Small intestine (tissue), 7 donors: Measurements from ENCODE around the gene CNBP. TPM values are rescaled to one million over a fixed set of nuclear protein-coding genes. Genes with fewer than 3 reads are reported as not detected.
"Not testable (repeated sequence)": the region's sequence is repeated elsewhere in the genome, so short reads cannot be mapped to it uniquely, and the experiment has no call there.

Experiments used
- DNase-seq, 2 donors: peaks; one replicate each; pipeline versions ENCODE4 v3.0.0 to v3.0.0-alpha.2; 2013
- FAIRE-seq: peaks from 2 replicates; lab custom pipeline; 2012; peaks lifted over from hg19 to GRCh38; lab: Jason Lieb, UNC
- H3K27ac ChIP-seq, 3 donors: one replicate each; pipeline ENCODE4 v1.5.1; 2013; ENCODE audit warnings: low read length in 2 of 3, mild to moderate bottlenecking in 2 of 3, control low read depth in 1 of 3, inconsistent platforms in 1 of 3, low read depth in 1 of 3, moderate library complexity in 1 of 3
- H3K27me3 ChIP-seq, 3 donors: one replicate each; pipeline ENCODE4 v1.6.1; 2013; ENCODE audit warnings: low read length in 3 of 3, inconsistent platforms in 1 of 3; ENCODE audit not compliant: control insufficient read depth in 3 of 3, insufficient read depth in 3 of 3
- H3K36me3 ChIP-seq, 3 donors: one replicate each; pipeline ENCODE4 v1.6.1; 2013; ENCODE audit warnings: low read length in 3 of 3, inconsistent platforms in 1 of 3, low read depth in 1 of 3, mild to moderate bottlenecking in 1 of 3, moderate library complexity in 1 of 3; ENCODE audit not compliant: control insufficient read depth in 3 of 3, insufficient read depth in 2 of 3
- H3K4me1 ChIP-seq, 3 donors: one replicate each; pipeline ENCODE4 v1.6.1; 2013; ENCODE audit warnings: low read length in 2 of 3, inconsistent platforms in 1 of 3, low read depth in 1 of 3, mild to moderate bottlenecking in 1 of 3, moderate library complexity in 1 of 3; ENCODE audit not compliant: control insufficient read depth in 3 of 3, insufficient read depth in 2 of 3
- H3K4me3 ChIP-seq, 3 donors: one replicate each; pipeline ENCODE4 v1.5.1; 2013; ENCODE audit warnings: low read length in 3 of 3, control low read depth in 1 of 3, inconsistent platforms in 1 of 3, low read depth in 1 of 3, mild to moderate bottlenecking in 1 of 3, moderate library complexity in 1 of 3
- H3K9me3 ChIP-seq, 2 donors: one replicate each; pipeline ENCODE4 v1.6.1; 2013; ENCODE audit warnings: low read depth in 1 of 2, low read length in 1 of 2; ENCODE audit not compliant: control insufficient read depth in 2 of 2, insufficient read depth in 1 of 2
- WGBS, 3 donors: extraction: QIAGEN DNeasy Blood & Tissue Kit; methylation state at CpG; one replicate each; pipeline ENCODE4 v1.1.7; 2013; 5-methylcytosine and 5-hydroxymethylcytosine counted together
- polyA plus RNA-seq, 4 donors: library from polyadenylated mRNA; stranded (reverse) in 3 of 4; unstranded in 1 of 4; fragments of 200-250 nt in 3 of 4; fragments of 120-200 nt in 1 of 4; gene quantifications; one replicate each; pipeline versions ENCODE4 v1.2.1 to v1.2.3, GENCODE V29; 2013
- donor health status: healthy with polysubstance abuse.
- donor health status: control.
- donor health status: control.
- donor health status: Bipolar disorder and iron deficiency.
- donor health status: healthy.

CNBP gene
- polyA plus RNA-seq, 4 donors = 256 to 424 (median 325) TPM

DNA sequence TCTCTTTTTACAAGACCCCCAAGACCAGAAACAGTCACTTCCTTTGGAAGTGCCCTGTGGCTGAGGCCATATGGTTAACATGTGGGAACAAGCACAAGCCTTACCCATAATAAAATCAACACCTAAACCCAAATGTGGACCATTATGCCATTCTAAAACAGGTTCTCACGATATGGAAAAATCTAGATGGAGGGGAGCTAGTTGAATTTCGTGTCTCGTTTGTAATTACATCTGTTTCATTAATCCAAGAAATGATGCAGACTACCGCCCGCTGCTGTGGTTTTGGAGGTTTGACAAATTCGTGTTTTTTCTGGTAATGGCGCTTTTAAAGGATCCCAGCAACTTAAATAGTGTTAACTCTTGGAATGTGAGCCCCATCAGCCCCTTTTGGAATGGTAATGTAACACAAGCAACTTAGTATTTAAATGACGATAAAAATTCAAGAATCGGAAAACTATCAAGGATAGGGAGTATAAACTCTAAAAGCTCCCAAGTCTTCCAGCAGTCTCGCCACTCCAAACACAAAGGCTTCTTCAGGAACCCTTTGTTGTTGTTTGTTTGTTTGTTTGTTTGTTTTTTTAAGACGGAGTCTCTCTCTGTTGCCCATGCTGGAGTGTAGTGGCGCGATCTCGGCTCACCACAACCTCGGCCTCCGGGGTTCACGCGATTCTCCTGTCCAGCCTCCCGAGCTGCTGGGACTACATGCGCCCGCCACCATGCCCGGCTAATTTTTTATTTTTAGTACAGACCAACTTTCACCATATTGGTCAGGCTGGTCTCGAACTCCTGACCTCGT lies 1.1 kb downstream of the CNBP start:
- DNase-seq (peak in 1 of 2 donors; percentile 54), FAIRE-seq (no peak)
- Histone ChIP-seq H3K9me3 (no peaks in the 10 kb centered on the region), H3K4me1 (peaks cover 0 to 38% (median 2%) of the 10 kb centered on the region in 3 donors), H3K27me3 (no peaks in the 10 kb centered on the region), H3K27ac (peak overlapping the region; percentile 99 to 100 (median 99)), H3K4me3 (peak overlapping the region; percentile 95 to 99 (median 96)), H3K36me3 (peaks cover 0 to 16% (median 5%) of the 10 kb centered on the region in 3 donors)
- WGBS, 3 donors = 0 to 1% (median 0%) methylated on average over 24 of the region's 24 CpGs

DNA sequence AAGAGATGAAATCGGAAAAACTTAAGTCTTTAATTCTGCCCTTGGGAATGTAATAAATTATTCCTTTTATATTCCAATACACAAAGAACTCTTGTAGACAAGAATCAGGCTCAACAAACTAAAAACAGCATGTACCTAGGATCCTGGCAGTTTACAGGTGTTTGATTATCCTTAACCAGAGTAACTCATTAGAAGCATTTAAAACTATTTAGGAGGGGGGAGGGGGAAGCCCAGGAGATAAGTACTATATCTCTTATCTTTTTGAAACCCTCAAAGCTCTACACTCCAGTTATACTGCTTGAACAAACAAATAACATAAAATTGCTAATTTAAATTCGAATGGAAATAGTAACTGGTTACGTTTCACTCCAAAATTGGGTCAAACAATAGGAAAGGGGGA lies 1.9 kb downstream of the CNBP start:
- FAIRE-seq (no peak), DNase-seq (peak; percentile 33)
- Histone ChIP-seq H3K27me3 (no peaks in the 10 kb centered on the region), H3K4me3 (peak overlapping the region in 2 of 3 donors; percentile 95 to 96), H3K4me1 (peaks cover 0 to 45% (median 2%) of the 10 kb centered on the region in 3 donors), H3K9me3 (no peaks in the 10 kb centered on the region), H3K36me3 (peaks cover 2 to 17% (median 8%) of the 10 kb centered on the region in 3 donors), H3K27ac (peak overlapping the region in 1 of 3 donors; percentile 99)
- WGBS, 3 donors = 2 to 8% (median 4%) methylated on average over 3 of the region's 3 CpGs

DNA sequence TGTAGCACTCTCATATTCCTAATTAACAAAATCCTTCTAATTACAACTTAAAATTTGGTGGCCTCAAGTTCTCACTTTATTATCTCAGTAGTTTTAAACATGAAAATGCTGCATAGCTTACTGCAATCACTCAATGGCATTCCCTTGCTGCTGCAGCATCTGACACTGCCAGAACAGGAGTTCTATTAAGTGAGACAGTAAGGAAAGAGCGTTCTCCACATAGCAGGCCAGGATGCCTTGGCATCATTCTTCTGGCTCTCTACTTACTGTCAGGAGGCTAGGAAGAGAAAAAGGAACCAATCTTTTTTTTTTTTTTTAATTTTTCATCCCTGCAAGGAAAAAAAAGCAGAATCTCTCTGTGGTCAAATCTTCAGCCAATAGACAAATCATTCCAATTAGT lies 3.2 kb downstream of the CNBP start:
- Histone ChIP-seq H3K4me3 (peak overlapping the region in 1 of 3 donors; percentile 95), H3K9me3 (no peaks in the 10 kb centered on the region), H3K27ac (peak overlapping the region; percentile 37 to 99 (median 75)), H3K27me3 (no peaks in the 10 kb centered on the region), H3K4me1 (peaks cover 0 to 40% (median 2%) of the 10 kb centered on the region in 3 donors), H3K36me3 (peaks cover 2 to 19% (median 8%) of the 10 kb centered on the region in 3 donors)
- FAIRE-seq = no peak
- 20 to 45% (median 40%) methylated on average over 1 of the region's 1 CpG for WGBS, 3 donors
- peak in 1 of 2 donors; percentile 29 for DNase-seq

DNA sequence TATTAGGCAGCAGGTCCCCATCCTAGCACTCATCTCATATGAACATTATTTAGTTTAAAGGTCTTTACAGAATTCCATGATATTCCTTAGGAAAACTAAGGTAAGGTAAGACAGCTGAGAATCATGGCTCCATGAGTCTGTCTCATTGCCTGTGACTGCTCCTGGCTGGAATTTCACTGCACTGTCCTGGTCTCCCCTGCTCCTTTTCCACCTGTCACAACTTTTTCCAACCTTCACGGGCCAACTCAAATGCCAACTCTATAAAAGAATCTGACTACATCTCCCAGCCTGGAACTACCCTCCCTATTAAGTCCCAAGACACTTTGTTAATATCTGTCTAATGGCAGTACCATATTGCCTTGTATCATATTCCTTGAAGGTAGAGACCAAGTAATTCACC lies 7.6 kb downstream of the CNBP start:
- H3K36me3 ChIP-seq = peaks cover 5 to 34% (median 15%) of the 10 kb centered on the region in 3 donors
- WGBS, 3 donors = 30 to 82% (median 57%) methylated on average over 1 of the region's 1 CpG
- no peak overlapping the region for H3K27ac ChIP-seq
- no peak overlapping the region for H3K4me3 ChIP-seq
- H3K4me1 ChIP-seq = peaks cover 2 to 32% (median 6%) of the 10 kb centered on the region in 3 donors
- H3K9me3 ChIP-seq = no peaks in the 10 kb centered on the region
- no peaks in the 10 kb centered on the region for H3K27me3 ChIP-seq
- FAIRE-seq = no peak
- no peak for DNase-seq

DNA sequence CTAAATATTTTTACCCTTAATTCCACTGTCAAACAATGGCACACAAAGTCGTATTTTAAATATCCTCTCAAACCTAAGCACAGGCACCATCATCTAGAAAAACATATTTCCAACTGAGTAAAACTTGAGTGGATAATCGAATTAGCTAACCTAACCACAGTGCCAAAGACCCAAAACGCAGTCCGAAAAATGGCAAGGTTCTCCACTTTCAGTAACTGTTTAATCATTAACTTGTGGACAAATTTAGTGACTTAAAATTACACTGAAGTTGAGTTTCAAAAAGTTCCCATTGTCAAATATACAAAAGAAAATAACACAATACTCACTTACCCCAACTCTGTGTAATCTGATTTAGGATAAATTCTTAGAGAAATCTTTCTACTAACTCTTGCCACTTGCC lies 10.0 kb downstream of the CNBP start:
- H3K4me3 ChIP-seq = no peak overlapping the region
- DNase-seq (no peak), FAIRE-seq (no peak)
- no peaks in the 10 kb centered on the region for H3K27me3 ChIP-seq
- H3K36me3 ChIP-seq = peaks cover 16 to 41% (median 25%) of the 10 kb centered on the region in 3 donors
- H3K9me3 ChIP-seq = no peaks in the 10 kb centered on the region
- H3K4me1 ChIP-seq = peaks cover 2 to 18% (median 6%) of the 10 kb centered on the region in 3 donors
- WGBS, 3 donors = 35 to 53% (median 40%) methylated on average over 4 of the region's 4 CpGs
- no peak overlapping the region for H3K27ac ChIP-seq

DNA sequence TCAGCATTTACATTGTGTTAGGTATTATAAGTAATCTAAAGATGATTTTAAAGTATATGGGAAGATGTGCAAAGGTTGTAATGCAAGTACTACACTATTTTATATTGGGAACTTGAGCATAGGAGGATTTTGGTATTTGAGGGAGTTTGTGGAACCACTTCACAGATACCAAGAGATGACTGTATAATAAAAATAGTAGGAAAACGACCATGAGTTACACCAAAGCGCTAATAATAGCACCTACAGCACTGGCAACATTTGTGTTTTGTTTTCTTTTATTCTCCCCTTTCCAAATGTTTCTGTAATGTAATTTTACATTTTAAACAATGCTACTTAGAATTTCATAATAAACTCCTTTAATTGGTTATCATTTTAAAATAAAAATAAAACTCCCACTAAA lies 10.5 kb downstream of the CNBP start:
- no peak overlapping the region for H3K4me3 ChIP-seq
- H3K27me3 ChIP-seq = no peaks in the 10 kb centered on the region
- H3K4me1 ChIP-seq = peaks cover 2 to 13% (median 6%) of the 10 kb centered on the region in 3 donors
- H3K27ac ChIP-seq = no peak overlapping the region
- FAIRE-seq = no peak
- 48 to 52% (median 52%) methylated on average over 2 of the region's 2 CpGs for WGBS, 3 donors
- no peaks in the 10 kb centered on the region for H3K9me3 ChIP-seq
- H3K36me3 ChIP-seq = peaks cover 16 to 42% (median 24%) of the 10 kb centered on the region in 3 donors
- no peak for DNase-seq

DNA sequence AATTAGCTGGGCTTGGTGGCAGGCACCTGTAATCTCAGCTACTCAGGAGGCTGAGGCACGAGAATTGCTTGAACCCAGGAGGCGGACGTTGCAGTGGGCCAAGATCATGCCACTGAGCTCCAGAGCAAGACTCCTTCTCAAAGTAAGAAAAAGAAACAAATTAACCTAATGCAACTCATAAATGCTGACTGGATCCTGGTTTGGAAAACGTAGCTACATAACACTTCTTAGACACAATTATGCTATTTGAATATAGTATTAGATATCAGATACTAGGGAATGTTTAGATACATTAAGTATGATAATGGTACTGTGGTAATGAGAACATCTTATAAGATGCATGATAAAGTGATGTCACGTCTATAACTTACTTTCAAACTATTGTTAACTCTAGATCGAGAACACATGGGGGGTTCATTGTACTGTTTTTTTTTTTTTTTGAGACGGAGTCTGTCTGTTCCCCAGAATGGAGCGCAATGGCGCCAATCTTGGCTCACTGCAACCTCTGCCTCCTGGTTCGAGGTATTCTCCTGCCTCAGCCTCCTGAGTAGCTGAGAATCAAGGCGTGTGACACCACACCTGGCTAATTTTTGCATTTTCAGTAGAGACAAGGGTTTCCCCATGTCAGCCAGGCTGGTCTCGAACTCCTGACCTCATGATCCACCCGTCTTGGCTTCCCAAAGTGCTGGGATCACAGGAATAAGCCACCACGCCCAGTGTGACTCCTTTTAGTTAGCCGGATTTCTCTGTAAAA lies 16.9 kb downstream of the CNBP start:
- no peak for FAIRE-seq
- Histone ChIP-seq H3K36me3 (peaks cover 18 to 42% (median 18%) of the 10 kb centered on the region in 3 donors), H3K27ac (no peak overlapping the region), H3K27me3 (no peaks in the 10 kb centered on the region), H3K4me3 (no peak overlapping the region), H3K9me3 (no peaks in the 10 kb centered on the region), H3K4me1 (peaks cover 2 to 7% (median 6%) of the 10 kb centered on the region in 3 donors)
- DNase-seq = no peak
- 89 to 92% (median 91%) methylated on average over 15 of the region's 15 CpGs for WGBS, 3 donors

DNA sequence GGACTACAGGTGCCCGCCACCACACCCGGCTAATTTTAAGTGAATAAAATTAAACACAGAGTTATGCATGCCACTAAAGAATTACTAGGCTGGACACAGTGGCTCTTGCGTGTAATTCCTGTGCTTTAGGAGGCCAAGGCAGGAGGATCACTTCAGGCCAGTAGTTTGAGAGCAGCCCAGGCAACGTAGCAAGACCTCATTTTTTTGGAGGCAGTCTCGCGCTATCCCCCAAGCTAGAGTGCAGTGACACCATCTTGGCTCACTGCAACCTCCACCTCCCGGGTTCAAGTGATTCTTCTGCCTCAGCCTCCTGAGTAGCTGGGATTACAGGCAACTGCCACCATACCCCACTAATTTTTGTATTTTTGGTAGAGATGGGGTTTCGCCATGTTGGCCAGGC lies 18.1 kb downstream of the CNBP start:
- FAIRE-seq = not testable (repeated sequence)

More for the DNA sequence above, 18.1 kb downstream of the CNBP start:
- not testable (repeated sequence) for H3K27me3 ChIP-seq, H3K27ac ChIP-seq, DNase-seq, H3K4me3 ChIP-seq, H3K4me1 ChIP-seq, H3K9me3 ChIP-seq
- WGBS, 3 donors = 97 to 98% (median 97%) methylated on average over 8 of the region's 8 CpGs
- H3K36me3 ChIP-seq = peaks cover 10 to 34% (median 13%) of the 10 kb centered on the region in 3 donors
